A673 (cell line): ENCODE results near the gene XYLT1. TPM values are rescaled to one million over a fixed set of nuclear protein-coding genes. Genes with fewer than 3 reads are reported as not detected.

ENCODE experiments used
- BruUV-seq: library from RNA; stranded (reverse); fragments of 400-500 nt; replicated peaks from 2 replicates; lab custom pipeline; 2021; lab: Mats Ljungman, UMichigan
- CTCF ChIA-PET: fragments of 300-600 bp; sonication (Branson Sonifier 250); formaldehyde crosslinking; loops from one replicate; lab custom pipeline; 2022; ENCODE audit warnings: antibody characterized with exemption; lab: Charles Lee
- POLR2A ChIA-PET: fragments of 300-600 bp; sonication (Branson Sonifier 250); formaldehyde crosslinking; loops from one replicate; lab custom pipeline; 2022; ENCODE audit warnings: antibody characterized with exemption; ENCODE audit not compliant: low non-redundant PET; lab: Charles Lee
- DNase-seq: peaks from one replicate; pipeline ENCODE4 v3.0.0-alpha.2; 2015; ENCODE audit warnings: low spot score
- H3K27ac ChIP-seq: fragments of 200-600 bp; sonication (generic); 2 replicates; pipeline ENCODE4 v1.5.1; 2016; ENCODE audit warnings: mixed run types, low read depth, mild to moderate bottlenecking, mixed read lengths, antibody characterized with exemption, low read length; ENCODE audit not compliant: poor library complexity, severe bottlenecking
- H3K27me3 ChIP-seq: fragments of 200-600 bp; sonication (generic); replicated peaks from 2 replicates; pipeline ENCODE4 v1.6.1; 2017; ENCODE audit warnings: mixed run types, low read depth, mild to moderate bottlenecking, mixed read lengths, antibody characterized with exemption, low read length; ENCODE audit not compliant: insufficient read depth, poor library complexity
- H3K36me3 ChIP-seq: fragments of 200-600 bp; sonication (generic); 2 replicates; pipeline ENCODE4 v1.6.1; 2016; ENCODE audit warnings: mixed run types, mild to moderate bottlenecking, mixed read lengths, antibody characterized with exemption, low read length; ENCODE audit not compliant: insufficient read depth, poor library complexity, severe bottlenecking
- H3K4me1 ChIP-seq: fragments of 200-600 bp; sonication (generic); 2 replicates; pipeline ENCODE4 v1.6.1; 2017; ENCODE audit warnings: mixed run types, mild to moderate bottlenecking, mixed read lengths, antibody characterized with exemption, low read length; ENCODE audit not compliant: insufficient read depth, poor library complexity, severe bottlenecking
- H3K4me3 ChIP-seq: fragments of 200-600 bp; sonication (generic); 2 replicates; pipeline ENCODE4 v1.5.1; 2016; ENCODE audit warnings: low read depth, mixed run types, mild to moderate bottlenecking, mixed read lengths, low read length; ENCODE audit not compliant: poor library complexity, severe bottlenecking
- H3K9me3 ChIP-seq: fragments of 200-600 bp; sonication (generic); 2 replicates; pipeline ENCODE4 v1.6.1; 2016; ENCODE audit warnings: mixed run types, low read depth, mild to moderate bottlenecking, mixed read lengths, antibody characterized with exemption, low read length; ENCODE audit not compliant: poor library complexity, severe bottlenecking
- CTCF ChIP-seq: fragments of 300-800, 200-600 bp; sonication (generic); conservative IDR thresholded peaks from 2 replicates; pipeline ENCODE4 v1.5.1; 2017; ENCODE audit warnings: low read depth, mild to moderate bottlenecking, antibody characterized with exemption, low read length, moderate library complexity, mixed read lengths
- EZH2 ChIP-seq: fragments of 200-600 bp; sonication (generic); IDR thresholded peaks from 2 replicates; pipeline ENCODE4 v1.6.1; 2017; ENCODE audit warnings: borderline replicate concordance, low read depth, mild to moderate bottlenecking, mixed read lengths, antibody characterized with exemption, low read length; ENCODE audit not compliant: poor library complexity, severe bottlenecking
- intact Hi-C: fragments of 100-400 bp; cut with micrococcal nuclease; formaldehyde crosslinking; loops from one replicate; pipeline ENCODE4 v1.10.0; 2022; ENCODE audit not compliant: unreplicated experiment
- total RNA-seq: library from RNA; stranded (reverse); gene quantifications from 2 replicates; pipeline ENCODE4 v1.2.3, GENCODE V29; 2021

XYLT1 gene
- total RNA-seq, 1 experiment from 2014 or later = 0.64 TPM

GRCh38 chr16:17414916-17415315 lies 55.8 kb downstream of the XYLT1 start:
- no peak for DNase-seq
- Histone ChIP-seq H3K36me3 (no peaks in the 10 kb centered on the region), H3K4me3 (no peak overlapping the region), H3K4me1 (no peaks in the 10 kb centered on the region), H3K27ac (no peak overlapping the region), H3K9me3 (no peaks in the 10 kb centered on the region), H3K27me3 (no peaks in the 10 kb centered on the region)
- no TSS peak for BruUV-seq
- intact Hi-C loops = no loop called here
- CTCF ChIA-PET = no interaction called here
- POLR2A ChIA-PET = no interaction called here
- no peak for TF ChIP-seq EZH2
- TF ChIP-seq CTCF = no peak

- BruUV-seq = no TSS peak
- Histone ChIP-seq H3K4me1 (no peaks in the 10 kb centered on the region), H3K36me3 (no peaks in the 10 kb centered on the region), H3K27ac (no peak overlapping the region), H3K4me3 (no peak overlapping the region), H3K27me3 (no peaks in the 10 kb centered on the region), H3K9me3 (no peaks in the 10 kb centered on the region)
- no peak for TF ChIP-seq EZH2
- TF ChIP-seq CTCF = no peak
- no peak for DNase-seq
- intact Hi-C loops = no loop called here
- ChIA-PET CTCF (no interaction called here), POLR2A (no interaction called here)
Measured at GRCh38 chr16:17414421-17414820, 56.3 kb downstream of the XYLT1 start.

- no TSS peak for BruUV-seq
- ChIA-PET CTCF (no interaction called here), POLR2A (no interaction called here)
- Histone ChIP-seq H3K9me3 (no peaks in the 10 kb centered on the region), H3K36me3 (no peaks in the 10 kb centered on the region), H3K27me3 (no peaks in the 10 kb centered on the region), H3K27ac (no peak overlapping the region), H3K4me3 (no peak overlapping the region), H3K4me1 (no peaks in the 10 kb centered on the region)
- intact Hi-C loops = no loop called here
- no peak for TF ChIP-seq CTCF
- TF ChIP-seq EZH2 = no peak
- no peak for DNase-seq
Measured at GRCh38 chr16:17413508-17413907, 57.3 kb downstream of the XYLT1 start.
